Keratinocyte (primary cell): ENCODE results near the gene PTGDR2.

Experiments used
- EZH2 ChIP-seq: IDR thresholded peaks from one replicate; pipeline ENCODE4 v1.6.1; 2012; ENCODE audit warnings: inconsistent platforms, mild to moderate bottlenecking, low read length, moderate library complexity
- TF ChIP-seq, protein P1 (sequence below), 3 experiments: IDR thresholded peaks in 1 of 3; conservative IDR thresholded peaks in 1 of 3; optimal IDR thresholded peaks in 1 of 3; 2 replicates in 2 of 3; 3 replicates in 1 of 3; pipeline versions ENCODE3 to v1.5.1; 2011; ENCODE audit warnings: low read length in 3 of 3, mild to moderate bottlenecking in 3 of 3, moderate library complexity in 2 of 3, control low read depth in 1 of 3, inconsistent platforms in 1 of 3; ENCODE audit not compliant: insufficient read depth in 2 of 3; ENCODE audit errors: extremely low read depth in 1 of 3

DNA sequence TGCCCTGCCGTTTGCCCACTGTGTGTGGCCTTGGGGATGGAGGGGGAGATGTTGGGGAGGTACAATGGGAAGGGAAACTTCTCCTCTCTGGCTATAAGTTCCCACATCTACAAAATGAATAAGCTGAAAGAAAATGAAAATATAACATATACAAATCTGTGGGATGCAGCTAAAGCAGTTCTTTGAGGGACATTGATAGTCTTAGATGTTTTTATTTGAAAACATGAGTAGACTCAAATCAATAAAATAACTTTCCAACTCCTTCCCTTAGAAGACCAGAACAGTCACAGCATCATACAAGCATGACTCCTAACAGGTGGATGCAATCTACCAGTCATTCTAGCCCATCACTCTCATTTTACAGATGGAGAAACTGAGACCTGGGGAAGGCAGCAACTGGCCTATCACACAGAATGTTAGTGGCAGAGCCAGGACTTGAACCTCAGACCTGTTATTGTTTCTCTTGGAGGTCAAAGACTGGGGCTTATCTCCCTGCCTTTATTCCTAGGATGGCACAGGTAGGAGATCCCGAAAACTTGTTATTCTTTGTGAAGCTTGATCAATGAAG, 39.1 kb downstream of the PTGDR2 start:
- TF ChIP-seq, protein P1, sequence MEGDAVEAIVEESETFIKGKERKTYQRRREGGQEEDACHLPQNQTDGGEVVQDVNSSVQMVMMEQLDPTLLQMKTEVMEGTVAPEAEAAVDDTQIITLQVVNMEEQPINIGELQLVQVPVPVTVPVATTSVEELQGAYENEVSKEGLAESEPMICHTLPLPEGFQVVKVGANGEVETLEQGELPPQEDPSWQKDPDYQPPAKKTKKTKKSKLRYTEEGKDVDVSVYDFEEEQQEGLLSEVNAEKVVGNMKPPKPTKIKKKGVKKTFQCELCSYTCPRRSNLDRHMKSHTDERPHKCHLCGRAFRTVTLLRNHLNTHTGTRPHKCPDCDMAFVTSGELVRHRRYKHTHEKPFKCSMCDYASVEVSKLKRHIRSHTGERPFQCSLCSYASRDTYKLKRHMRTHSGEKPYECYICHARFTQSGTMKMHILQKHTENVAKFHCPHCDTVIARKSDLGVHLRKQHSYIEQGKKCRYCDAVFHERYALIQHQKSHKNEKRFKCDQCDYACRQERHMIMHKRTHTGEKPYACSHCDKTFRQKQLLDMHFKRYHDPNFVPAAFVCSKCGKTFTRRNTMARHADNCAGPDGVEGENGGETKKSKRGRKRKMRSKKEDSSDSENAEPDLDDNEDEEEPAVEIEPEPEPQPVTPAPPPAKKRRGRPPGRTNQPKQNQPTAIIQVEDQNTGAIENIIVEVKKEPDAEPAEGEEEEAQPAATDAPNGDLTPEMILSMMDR (optimal IDR thresholded peaks at IDR 0.05 in 1 of 3, IDR thresholded peaks at IDR 0.05 in 1 of 3, conservative IDR thresholded peaks at IDR 0.05 in 1 of 3; ENCODE audit: extremely low read depth in 1 of 3, insufficient read depth in 2 of 3, low read length in 3 of 3) = no peak
- no peak for TF ChIP-seq EZH2
